ENCODE results near the gene SH2B2.

- TF ChIP-seq CTCF (IDR thresholded peaks at IDR 0.05) (no peak), POLR2A (IDR thresholded peaks at IDR 0.05) (no peak)
These were observed 25.6 kb downstream of the SH2B2 start for GRCh38 chr7:102312317-102312716.
